Fibroblast of peridontal ligament (primary cell): Measurements from ENCODE around the gene CNTNAP2.

Experiments
- DNase-seq: peaks from one replicate; pipeline ENCODE4 v3.0.0-alpha.2; 2010; ENCODE audit errors: extremely low read depth

CNTNAP2 gene

DNA sequence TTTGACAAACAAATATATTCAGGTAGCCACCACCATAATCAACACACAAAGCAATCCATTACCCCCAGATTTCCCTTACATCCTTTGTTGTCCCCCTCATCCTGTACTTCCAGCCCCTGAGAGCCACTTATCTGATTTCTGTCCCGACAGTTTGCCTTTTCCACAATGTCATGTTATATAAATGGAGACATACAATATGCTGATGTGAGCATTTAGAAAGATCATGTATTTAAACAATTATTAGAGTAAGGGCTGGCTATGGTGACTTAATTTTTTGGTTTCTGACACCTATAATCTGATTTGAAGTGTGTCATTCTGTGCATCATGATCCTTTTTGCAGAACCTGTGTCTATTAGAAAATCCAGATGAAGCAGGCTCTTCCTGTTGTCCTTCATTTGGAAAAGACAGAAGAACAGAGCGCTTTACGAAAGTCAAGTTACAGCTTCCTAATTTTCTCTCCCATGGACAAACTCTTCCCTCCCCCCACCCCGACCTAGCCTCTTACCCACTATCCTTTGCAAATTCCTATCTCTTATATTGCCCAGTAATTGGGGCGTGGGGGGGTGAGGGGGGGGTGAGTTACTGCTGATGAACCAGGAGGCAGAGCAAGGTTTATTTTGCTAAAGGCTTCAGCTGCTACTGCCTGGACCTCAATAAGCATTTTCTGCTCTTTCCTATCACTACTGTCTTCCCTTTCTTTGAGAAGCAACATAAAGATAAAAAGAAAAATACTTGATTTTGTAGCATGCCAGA, 2221.6 kb downstream of the CNTNAP2 start:
- no peak for DNase-seq

DNA sequence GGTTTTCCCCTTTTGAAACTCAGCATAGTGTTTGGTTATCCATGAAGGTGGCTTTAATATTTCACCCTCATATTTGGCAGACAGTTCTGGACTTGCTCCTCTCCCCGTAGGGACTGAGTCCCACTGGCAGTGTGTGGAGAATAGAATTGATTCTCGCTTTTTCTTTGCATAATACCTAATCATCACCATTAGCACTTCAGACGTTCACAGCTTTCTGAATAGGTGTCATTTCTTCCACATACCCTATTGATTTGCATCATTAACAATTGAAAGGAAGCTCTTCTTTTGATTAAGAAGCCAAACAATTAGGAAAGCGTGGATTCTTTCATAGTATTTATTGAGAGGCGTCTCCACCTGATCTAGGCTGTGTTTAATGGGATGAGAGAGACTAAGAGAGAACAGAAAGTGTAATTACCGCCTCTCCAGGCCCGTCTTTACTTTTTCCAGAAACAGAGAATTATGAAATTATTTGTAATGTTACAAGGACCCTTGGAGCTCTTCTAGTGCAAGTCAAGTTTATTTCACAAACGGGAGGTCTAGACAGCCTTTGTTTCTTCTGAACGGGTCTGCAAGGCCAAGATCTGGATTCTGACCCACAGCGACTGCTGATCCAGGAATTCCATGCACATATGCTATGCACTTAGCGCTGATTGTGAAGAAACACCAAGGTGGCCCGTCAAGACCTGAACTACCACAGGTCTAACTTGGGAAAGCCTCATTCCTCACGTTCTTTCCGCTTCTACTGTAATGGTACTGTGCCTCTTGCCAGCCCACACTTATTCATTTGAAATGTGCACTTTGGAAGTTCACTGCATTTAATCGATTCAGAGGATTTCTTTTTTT, 2224.1 kb downstream of the CNTNAP2 start:
- DNase-seq, result no peak

DNA sequence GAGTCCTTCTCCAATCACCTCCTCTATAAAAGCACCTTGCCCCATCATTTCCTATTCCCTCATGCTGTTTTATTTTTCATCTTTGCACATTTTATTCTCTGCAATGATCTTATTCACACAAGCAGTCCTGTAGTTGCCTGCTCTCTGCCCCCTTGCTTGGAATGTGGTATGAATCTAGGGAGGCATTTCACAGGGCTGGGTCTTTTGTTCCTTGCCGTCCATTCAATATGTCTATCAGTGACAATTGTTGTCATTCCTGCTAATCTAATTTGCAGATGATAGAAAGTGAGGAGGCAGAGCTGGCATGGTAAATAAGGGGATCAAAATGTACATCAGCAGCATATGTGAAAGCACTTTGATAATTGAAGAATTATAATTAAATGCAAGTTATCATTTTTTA, 2227.8 kb downstream of the CNTNAP2 start:
- DNase-seq, result no peak

DNA sequence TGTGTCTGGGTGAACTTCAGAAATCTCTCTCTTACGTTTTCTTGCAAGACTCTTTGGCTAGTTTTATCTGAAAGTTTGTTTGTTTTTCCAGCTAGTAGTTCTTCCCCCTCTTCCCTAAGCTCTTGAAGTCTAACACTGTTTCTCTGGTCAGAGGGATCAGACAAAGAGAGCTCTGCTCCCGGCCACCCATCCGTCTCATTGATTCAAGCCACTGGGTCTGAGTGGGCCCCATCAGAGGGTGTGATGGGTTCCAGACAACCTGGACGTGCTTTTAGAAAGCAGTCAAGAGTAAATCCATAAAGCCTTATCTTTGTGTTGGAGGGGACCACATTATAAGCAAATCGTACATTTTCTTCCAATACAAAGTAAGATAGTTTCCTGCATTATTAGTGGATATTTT, 2231.4 kb downstream of the CNTNAP2 start:
- no peak for DNase-seq

DNA sequence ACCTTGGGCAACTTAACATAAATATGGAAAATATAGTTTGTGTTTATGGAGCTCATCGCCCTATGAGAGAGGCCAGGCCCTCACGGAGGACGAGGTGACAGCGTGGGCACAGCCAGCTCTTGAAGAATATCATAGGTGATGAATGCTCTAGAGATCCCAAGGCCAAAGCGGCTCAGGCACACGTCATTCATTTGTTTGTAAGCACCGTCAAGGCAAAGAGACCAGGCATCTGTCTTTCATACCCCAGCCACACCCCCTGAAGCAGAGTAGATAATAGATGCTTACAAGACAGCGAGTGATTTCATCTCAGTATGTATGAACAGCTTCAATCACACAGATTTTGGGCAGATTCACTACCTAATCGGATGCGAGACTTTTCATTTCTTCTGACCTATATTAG, 2231.9 kb downstream of the CNTNAP2 start:
- no peak for DNase-seq

DNA sequence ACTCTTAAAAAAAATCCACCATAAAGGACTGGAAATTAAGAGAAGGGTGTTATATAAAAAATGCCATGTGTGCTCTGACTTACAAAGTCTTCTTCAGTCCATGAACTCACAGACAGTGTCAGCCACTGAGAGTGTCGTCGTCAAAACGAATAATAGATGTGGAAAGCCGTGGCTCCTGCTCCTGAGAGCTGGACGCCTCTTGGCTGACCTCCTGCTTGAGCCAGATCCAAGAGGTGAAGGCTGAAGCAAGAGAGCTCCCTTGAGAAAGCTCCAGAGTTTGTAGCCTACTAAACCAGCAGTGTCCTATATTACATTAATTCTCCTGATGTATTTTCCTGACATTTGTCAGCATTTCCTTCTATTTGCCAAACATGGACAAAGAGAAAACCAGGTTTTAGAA, 2239.7 kb downstream of the CNTNAP2 start:
- DNase-seq, result no peak

DNA sequence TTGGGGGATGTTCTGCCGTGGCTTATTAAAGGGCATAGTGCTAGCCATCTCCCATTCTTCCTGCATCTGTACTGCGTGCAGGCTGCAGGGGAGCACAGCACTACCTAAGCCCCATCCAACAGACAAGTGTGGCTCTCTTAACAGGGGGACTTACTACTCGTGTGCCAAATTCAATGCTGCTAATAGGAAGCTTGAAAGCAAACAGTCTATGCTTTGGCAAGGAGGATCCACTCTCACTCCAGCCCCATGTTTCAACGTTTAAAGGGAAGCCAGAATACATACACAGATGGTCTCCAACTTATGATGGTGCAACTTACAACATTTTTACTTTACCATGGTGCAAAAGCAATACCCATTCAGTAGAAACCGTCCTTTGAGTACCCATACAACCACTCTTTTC, 2245.9 kb downstream of the CNTNAP2 start:
- no peak for DNase-seq

DNA sequence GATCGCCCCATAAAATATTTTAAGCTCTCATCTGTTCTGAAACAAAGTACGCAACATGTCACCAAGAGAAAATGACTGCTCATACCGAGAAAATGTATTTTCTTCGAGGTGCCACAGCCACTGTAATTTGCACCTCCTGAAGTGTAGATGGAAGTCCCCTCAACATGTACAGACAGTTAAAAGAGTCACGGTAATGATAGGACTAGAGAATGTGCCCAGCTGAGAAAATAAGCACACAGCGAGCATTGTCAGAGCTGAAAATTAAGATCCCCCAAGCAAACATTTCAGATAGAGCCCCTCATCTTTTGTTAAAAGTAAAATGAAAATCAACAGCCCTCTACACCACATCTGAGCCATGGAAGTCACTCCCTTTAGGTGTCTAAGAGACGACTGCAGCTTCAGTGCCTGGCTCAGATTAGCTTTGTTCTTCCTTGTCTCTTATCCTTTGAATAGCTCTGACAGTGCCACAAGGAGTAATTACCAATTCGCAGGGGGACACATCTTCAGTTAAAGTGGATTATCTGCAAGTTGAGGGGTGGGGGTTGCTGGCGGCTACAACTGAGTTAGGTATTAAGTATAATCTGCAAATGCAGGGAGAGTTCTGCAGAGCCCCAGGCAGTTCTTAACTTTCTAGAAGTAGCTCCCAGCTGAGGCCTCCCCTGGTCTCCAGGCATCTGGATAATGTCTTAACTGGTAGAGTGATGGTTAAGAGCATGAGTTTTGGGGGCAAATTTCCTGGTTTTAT, 2251.3 kb downstream of the CNTNAP2 start:
- no peak for DNase-seq

DNA sequence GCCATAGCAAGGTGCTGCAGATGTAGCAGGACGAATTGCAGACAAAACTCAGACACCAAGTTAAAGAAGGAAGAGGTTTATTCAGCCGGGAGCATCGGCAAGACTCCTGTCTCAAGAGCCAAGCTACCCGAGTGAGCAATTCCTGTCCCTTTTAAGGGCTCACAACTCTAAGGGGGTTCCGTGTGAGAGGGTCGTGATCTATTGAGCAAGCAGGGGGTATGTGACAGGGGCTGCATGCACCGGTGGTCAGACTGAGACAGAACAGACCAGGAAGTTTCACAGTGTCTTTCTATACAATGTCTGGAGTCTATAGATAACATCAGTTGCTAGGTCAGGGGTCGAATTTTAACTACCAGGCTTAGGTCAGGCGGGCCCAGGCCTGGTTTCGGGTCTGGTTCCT, 2252.0 kb downstream of the CNTNAP2 start:
- no peak for DNase-seq

DNA sequence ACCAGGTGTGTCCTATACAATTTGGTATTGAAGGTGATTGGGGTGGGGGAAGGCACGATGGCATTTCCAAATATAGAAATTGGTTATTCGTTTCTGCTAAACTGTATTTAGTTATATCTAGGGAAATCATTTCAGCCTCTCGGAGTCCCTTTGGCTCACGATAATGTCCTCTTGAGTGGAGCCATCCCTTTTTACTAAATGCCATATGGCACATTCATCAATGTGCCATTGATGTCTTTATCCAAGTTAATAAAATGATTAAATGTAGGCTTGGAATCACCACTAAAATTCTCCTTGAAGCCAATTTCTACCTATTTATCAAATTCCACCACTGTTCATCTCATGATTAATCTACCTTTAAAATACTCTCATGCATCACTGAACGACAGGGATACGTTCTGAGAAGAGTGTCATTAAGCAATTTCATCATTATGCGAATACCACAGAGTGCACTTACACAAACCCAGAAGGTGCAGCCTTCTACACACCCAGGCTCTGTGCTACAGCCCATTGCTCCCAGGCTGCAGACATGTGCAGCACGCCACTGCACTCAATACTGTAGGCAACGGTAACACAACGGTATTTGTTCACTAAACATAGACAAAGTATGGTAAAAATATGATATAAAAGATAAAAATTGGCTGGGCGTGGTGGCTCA, 2254.8 kb downstream of the CNTNAP2 start:
- DNase-seq, result no peak

DNA sequence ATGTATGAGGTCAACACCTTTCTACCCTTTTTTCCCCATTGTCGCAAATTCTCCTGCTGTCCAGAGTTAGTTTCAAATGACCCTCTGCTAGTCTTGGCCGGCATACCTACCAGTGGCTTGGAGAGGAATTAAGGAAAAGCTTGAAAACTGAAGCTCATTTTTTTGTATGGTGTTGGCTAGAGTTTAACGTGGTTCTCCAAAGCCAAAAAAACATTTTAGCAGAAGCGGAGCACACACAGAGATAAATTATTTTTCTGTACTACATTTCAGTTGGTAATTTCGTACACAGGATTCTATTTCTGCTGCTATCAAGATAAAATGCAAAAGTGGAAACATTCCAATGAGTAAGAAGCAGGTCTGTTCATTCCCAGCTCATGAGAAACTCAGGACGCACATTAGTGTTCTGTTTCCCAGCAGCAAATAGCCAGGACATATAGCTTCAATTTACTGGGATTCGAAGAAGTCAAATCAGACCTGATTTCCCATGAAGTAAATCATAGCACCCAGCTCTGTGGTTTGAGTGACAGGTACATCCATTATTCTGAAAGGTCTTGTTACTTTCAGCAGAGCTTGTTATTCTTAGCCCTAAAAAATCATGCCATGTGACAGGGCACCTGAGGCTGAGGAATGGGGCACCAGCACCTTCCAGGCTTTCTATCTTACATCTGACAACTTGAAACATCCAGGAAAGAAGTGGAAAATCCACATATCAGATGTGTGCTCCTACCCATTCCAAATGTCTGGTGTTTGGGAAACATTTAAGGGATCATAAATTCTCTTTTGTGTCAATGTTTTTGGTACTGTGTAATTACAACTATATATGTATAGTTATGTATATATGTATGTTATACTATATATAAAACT, 2258.0 kb downstream of the CNTNAP2 start:
- DNase-seq, result no peak

DNA sequence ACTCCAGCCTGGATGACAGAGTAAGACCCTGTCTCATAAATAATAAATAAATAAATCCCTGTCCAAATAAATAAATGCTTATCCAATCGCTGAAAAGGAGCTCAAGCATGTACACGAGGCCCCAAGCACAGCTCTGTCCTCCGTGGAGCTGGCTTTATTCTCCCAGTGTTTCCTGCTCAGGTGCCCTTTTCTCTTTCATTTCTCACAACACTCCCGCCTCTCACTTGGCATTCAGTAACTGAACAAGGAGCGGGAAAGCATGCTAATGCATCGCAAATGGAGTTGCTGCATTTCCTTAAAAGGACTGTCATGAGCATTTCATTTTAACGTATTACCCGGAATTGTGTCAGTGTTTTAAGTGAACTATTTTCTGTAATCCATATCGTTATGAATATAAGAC, 2263.1 kb downstream of the CNTNAP2 start:
- no peak for DNase-seq

DNA sequence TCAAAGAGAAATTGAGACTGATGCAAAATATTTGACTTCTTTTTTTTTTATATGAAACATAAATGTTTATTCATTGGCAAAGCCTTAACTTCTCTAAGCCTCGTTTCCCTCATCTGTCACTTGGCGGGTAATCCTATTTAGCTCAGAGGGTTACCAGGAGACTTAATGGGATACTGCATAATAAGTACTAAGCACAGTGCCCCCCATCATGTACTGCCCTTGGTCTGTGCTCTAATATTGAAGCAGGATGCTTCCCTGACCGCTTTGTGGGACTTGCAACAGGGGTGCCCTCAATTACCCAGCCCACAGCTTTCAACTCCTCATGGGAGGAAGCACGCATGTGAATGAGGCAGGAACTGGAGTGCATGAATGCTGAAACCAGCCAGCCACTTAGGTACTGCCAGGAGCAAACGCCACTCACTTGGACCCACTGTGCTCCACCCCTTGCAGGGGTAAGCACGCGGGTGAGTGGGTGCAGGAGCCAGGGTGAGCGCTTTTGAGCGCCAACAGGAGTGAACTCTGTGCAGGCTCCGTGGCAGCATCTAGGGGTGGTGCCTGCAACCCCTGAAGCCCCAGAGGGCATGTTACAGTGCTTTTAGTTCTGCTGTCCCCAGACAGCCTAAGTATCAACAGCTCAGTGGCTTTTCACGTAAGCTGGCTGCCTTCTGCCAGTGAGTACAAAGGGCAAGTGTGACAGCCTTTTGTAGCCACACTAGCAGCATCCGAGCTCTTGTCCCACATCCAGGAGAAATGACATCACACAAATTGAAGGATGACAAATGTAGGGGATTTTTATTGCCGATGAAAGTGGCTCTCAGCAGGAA, 2264.2 kb downstream of the CNTNAP2 start:
- DNase-seq, result no peak

DNA sequence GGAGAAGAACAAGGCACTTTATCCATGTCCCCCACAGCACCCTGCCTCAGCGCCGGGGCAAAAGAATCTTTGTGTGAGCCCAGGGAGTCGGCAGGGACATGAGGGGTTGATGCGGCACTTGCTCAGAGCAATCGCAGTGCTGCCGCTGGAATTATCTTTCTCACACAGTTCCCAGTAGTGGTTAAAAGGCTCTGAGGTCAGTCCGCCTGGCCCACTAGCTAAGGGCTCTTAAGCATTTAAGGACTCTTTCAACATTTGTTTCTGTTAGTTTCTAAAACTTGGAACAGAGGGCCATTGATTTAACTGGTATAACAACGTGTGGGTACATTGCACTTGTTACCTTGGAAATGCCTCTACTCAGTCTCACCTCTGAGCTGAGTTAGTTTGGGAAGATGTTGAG, 2266.0 kb downstream of the CNTNAP2 start:
- no peak for DNase-seq

DNA sequence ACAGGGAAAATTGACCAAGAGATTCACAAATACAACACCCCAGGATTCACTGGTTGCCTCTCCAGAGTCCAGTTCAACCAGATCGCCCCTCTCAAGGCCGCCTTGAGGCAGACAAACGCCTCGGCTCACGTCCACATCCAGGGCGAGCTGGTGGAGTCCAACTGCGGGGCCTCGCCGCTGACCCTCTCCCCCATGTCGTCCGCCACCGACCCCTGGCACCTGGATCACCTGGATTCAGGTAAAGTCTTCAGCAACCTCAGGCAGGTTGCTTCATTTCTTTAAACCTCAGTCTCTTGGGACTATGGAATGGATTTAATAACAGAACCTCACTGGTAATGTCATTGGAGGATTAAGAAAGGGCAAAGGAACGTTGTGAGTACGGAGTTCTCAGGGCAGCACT, 2267.1 kb downstream of the CNTNAP2 start:
- DNase-seq, result no peak

DNA sequence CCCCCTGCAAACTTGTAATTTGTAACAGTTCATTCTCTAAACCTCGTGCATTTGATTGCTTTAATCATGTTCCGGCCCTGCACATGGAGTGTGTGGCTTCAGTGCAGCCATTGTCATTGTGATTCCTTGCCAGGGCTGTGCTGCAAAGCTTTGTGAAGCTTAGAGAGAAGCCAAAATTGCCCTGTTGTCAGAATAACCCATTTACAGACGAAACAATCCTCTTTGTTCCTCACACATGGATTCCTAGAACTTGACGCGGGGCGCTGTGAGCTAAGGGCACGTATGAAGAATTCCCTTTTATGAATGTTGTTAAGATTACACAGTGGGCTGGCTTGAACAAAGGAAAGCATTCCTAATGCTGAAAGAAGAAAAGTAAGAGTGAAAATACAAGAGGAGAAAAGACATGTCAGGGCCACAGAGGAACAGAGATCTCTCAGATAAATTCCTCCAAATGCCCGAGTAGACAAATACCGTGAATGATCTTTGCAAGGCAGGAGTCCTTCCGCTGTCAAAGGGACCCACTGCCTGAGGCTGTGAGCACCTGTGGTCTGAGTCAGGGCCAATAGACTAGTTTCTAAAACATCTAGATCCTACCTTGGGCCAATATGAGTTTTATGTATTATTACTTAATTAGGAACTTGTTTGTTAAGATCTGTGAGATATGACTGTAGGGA, 2268.5 kb downstream of the CNTNAP2 start:
- no peak for DNase-seq

DNA sequence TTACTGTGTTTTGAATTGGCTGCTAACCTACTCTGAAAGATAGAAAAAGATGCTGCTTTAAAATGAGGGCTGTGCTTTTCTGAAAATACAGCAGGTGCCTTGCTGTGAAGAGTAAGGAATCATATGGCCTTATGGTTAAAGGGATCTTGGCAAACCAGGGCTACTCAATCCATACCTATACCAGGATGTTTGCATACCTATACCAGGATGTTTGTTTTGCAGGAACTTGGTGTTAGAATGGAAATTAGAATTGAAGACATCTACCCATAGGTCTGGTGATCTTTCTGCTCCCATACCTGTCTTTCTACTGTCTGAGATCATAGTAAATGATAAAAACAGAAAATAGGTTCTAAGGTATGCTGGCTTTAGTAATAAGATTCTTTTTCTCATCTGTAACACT, 2273.8 kb downstream of the CNTNAP2 start:
- no peak for DNase-seq

DNA sequence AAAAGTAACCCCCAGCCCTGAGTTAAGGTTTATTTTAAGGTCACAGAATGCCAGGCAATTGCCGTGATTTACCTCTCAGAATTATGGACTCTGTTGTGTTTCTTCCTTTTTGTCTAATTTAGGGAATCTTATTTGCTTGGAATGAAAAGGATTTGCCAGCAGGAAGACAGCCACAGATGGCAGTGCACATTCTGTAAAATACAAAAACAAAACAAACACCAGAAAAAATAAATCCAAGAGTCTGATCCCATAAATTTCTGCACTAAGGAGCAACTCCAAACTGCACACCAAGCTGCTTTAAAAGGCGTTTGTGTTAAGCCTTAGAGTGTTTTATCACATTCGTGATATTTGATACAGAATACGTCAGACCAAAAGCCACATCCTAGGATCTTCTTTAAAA, 2275.0 kb downstream of the CNTNAP2 start:
- DNase-seq, result no peak

DNA sequence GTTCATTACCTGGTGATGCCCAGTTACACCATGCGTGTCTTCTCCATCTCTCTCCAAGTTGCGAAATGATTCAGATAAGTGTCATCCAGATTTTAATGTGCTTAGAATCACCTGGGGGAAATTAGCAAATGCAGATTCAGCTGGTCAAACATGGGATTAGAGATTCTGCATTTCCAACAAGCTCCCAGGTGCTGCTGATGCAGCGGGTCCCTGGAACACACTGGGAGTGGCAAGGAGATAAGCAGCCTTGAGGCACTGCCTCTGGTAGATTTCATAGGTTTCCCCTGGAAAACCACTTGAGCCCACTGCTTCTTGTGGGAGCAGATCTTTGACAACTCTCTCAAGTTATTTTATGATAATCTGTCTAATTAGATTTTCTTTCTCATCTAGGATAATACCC, 2278.0 kb downstream of the CNTNAP2 start:
- no peak for DNase-seq

DNA sequence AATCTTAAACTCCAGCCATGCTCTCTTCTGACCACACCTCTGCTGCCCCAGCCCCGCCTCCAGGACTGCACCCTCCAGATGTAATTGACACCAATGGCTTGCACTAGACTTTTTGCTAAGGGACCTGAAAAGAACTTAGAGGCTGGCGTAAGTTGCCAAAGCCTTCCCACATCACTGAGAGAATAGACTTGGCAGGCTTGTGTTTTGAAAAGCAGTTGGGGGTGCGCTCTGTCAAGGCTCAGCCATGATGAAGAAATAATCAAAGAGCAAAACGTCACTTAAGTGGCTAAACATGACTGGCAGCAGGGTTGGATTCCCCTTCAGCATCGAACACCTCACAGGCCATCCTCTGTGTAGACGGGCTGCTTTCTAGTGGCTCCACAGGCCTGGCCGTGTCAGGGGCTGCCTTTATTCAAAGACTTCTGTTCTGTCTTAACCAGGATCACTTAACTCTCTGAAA, 2278.8 kb downstream of the CNTNAP2 start:
- no peak for DNase-seq
